ENCODE measurements around the gene OR4C46.
"Not testable (repeated sequence)": the region's sequence is repeated elsewhere in the genome, so short reads cannot be mapped to it uniquely, and the experiment has no call there.

The OR4C46 gene

GRCh38 chr11:54603898-54604297 lies at the start of gene OR4C46:
TSS of gene OR4C46 (minus strand) at chr11:54603998. CDS start at chr11:54603998, 0 bp downstream.
- DNase-seq (ENCODE audit: low read depth) = no peak

DNA sequence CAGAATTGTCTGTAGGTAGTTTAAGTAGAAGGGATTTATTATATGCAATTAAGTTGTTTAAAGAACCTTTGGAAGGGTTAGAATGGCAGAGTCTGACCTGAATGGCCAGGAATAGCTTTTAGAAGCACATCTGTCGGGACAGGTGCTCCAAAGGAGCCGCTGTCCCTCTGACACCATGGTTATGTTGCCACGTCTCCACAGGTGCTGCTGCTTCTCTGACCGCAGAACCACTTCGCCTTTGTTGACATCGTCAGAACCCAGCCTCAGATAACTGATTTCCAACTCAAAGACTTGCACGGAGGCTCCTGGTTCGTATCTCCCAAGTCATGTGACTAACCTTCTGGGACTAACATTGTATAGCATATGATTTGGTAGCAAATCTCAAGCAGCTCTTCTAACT lies 41.8 kb upstream of the OR4C46 start:
- not testable (repeated sequence) for DNase-seq (ENCODE audit: low read depth)

DNA sequence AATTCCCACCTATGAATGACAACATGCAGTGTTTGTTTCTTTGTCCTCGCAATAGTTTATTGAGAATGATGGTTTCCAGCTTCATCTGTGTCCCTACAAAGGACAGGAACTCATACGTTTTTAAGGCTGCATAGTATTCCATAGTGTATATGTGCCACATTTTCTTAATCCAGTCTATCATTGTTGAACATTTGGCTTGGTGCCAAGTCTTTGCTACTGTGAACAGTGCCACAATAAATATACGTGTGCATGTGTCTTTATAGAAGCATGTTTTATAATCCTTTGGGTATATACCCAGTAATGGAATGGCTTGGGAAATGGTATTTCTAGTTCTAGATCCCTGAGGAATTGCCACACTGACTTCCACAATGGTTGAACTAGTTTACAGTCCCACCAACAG lies 42.4 kb downstream of the OR4C46 start:
- DNase-seq (ENCODE audit: low read depth) = not testable (repeated sequence)

DNA sequence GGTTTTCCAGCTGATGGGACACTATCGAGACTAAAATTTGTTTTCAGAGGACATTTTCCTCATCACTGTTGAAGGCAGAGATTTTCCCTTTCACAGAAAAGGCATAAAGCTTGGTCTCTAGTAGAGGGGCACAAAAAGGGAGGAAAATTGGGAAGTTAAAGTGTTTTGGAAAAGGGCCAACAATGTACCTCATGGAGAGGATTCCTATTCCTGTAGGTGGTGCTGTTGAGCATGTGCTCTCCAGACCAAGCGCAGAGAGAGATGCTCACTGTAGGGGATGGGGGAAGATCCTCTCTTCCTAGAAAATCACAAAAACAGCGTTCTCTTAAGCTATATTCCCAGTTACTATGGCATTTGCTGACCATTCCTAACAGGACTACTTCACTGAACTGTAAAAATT lies 44.9 kb downstream of the OR4C46 start:
- no peak for DNase-seq (ENCODE audit: low read depth)

GRCh38 chr11:54558407-54558806 lies 45.4 kb downstream of the OR4C46 start:
- no peak for DNase-seq (ENCODE audit: low read depth)

All from stimulated activated CD8-positive, alpha-beta memory T cell treated with anti-CD3 and anti-CD28 coated beads, Interleukin-15, amount 100 ng/mL, for 24 hours (primary cell).